ENCODE results near the gene TMED6.

DNA sequence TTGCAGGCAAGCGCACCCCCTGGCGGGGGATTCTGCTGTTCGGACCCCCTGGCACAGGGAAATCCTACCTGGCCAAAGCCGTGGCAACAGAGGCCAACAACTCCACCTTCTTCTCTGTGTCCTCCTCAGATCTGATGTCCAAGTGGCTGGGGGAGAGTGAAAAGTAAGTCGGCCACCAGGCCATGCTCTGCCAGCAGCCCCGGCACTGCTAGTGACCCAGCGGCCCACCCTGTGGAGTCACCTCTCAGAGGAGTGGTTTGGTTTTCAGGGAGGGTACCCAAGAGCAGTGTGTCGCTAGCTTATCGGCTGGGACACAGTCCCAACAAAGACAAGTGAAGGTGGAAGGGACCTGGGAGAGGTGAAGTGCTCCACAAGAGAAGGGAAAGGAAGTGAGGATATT is 32.2 kb downstream of the TMED6 start:
- TF ChIP-seq, protein P1, sequence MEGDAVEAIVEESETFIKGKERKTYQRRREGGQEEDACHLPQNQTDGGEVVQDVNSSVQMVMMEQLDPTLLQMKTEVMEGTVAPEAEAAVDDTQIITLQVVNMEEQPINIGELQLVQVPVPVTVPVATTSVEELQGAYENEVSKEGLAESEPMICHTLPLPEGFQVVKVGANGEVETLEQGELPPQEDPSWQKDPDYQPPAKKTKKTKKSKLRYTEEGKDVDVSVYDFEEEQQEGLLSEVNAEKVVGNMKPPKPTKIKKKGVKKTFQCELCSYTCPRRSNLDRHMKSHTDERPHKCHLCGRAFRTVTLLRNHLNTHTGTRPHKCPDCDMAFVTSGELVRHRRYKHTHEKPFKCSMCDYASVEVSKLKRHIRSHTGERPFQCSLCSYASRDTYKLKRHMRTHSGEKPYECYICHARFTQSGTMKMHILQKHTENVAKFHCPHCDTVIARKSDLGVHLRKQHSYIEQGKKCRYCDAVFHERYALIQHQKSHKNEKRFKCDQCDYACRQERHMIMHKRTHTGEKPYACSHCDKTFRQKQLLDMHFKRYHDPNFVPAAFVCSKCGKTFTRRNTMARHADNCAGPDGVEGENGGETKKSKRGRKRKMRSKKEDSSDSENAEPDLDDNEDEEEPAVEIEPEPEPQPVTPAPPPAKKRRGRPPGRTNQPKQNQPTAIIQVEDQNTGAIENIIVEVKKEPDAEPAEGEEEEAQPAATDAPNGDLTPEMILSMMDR (IDR thresholded peaks at IDR 0.05 in 4 of 5, conservative IDR thresholded peaks at IDR 0.05 in 1 of 5) = no peak
- no peak for TF ChIP-seq POLR2A (IDR thresholded peaks at IDR 0.05)

Data from gastrocnemius medialis (tissue), 4 donors.